Adrenal gland (tissue), 5 donors: Measurements from ENCODE around the gene MNT.

ENCODE experiments used
- CTCF ChIP-seq, 6 experiments: fragments of 450-650 bp in 4 of 6; fragments of 200-600 bp in 2 of 6; sonication (generic) in 1 of 6; IDR thresholded peaks; 1 replicate in 5 of 6; 2 replicates in 1 of 6; pipeline versions ENCODE4 v1.5.1 to v1.8.0; 2016 to 2021; ENCODE audit warnings: antibody characterized with exemption in 6 of 6, mild to moderate bottlenecking in 2 of 6, moderate library complexity in 1 of 6
- POLR2A ChIP-seq, 2 donors: fragments of 450-650 bp; IDR thresholded peaks; one replicate each; pipeline ENCODE4 v1.6.1; 2017; ENCODE audit warnings: antibody characterized with exemption in 2 of 2, mild to moderate bottlenecking in 2 of 2, moderate library complexity in 1 of 2
- donor health status: DM: no; HTN: no; CAD: no.

GRCh38 chr17:2405247-2405926 lies 4.5 kb upstream of the MNT start:
- TF ChIP-seq CTCF (IDR thresholded peaks at IDR 0.05) (no peak), POLR2A (IDR thresholded peaks at IDR 0.05) (no peak)
